Naive thymus-derived CD8-positive, alpha-beta T cell (primary cell): ENCODE measurements around the gene BCL2L15. TPM values are rescaled to one million over a fixed set of nuclear protein-coding genes. Genes with fewer than 3 reads are reported as not detected.

Source experiments
- ATAC-seq, 2 donors: fragments of 150-1000 bp; cut with Tn5 transposase in 1 of 2; sonication (Bioruptor Pico), chemical (Tn5 transposase) in 1 of 2; 1 replicate in 1 of 2; 2 replicates in 1 of 2; pipeline ENCODE4 v1.10.0; 2021; ENCODE audit warnings: mild to moderate bottlenecking in 2 of 2, moderate library complexity in 2 of 2
- POLR2A ChIA-PET: fragments of 350-600 bp; sonication (Branson Sonifier 250); formaldehyde crosslinking; loops from one replicate; lab custom pipeline; 2021; ENCODE audit warnings: antibody characterized with exemption; lab: Charles Lee
- DNase-seq, 10 donors: peaks; one replicate each; pipeline versions ENCODE4 v3.0.0 to v3.0.0-alpha.2; 2020 to 2022
- H3K27ac Mint-ChIP-seq, 10 donors: one replicate each; pipeline ENCODE4 v1.8.0; 2020 to 2022; ENCODE audit warnings: mild to moderate bottlenecking in 10 of 10, mixed read lengths in 10 of 10, moderate library complexity in 4 of 10, inconsistent platforms in 1 of 10
- H3K27me3 Mint-ChIP-seq, 5 donors: one replicate each; pipeline ENCODE4 v1.8.0; 2021 to 2022; ENCODE audit warnings: mixed read lengths in 5 of 5
- H3K36me3 Mint-ChIP-seq, 3 donors: one replicate each; pipeline ENCODE4 v1.8.0; 2020 to 2022; ENCODE audit warnings: mixed read lengths in 3 of 3, mild to moderate bottlenecking in 2 of 3, inconsistent platforms in 1 of 3
- H3K4me1 Mint-ChIP-seq, 4 donors: one replicate each; pipeline ENCODE4 v1.8.0; 2021 to 2022; ENCODE audit warnings: mixed read lengths in 4 of 4
- H3K4me3 Mint-ChIP-seq, 10 donors: one replicate each; pipeline ENCODE4 v1.8.0; 2020 to 2022; ENCODE audit warnings: mild to moderate bottlenecking in 10 of 10, mixed read lengths in 10 of 10, moderate library complexity in 6 of 10, inconsistent platforms in 1 of 10
- H3K9me3 Mint-ChIP-seq, 9 donors: one replicate each; pipeline ENCODE4 v1.8.0; 2020 to 2022; ENCODE audit warnings: mixed read lengths in 9 of 9, mild to moderate bottlenecking in 3 of 9, inconsistent platforms in 1 of 9, moderate library complexity in 1 of 9
- polyA plus RNA-seq, 3 donors: library from polyadenylated mRNA; unstranded; fragments of 300-500 nt; fragmentation: Illumina TruSeq; gene quantifications; one replicate each; pipeline ENCODE4 v1.2.3, GENCODE V29; 2021
- total RNA-seq, 8 experiments: library from RNA in 2 of 8; stranded (reverse) in 2 of 8; gene quantifications; one replicate each; pipeline ENCODE4 v1.2.3 and lab custom pipeline; 2021 to 2026

The BCL2L15 gene
- total RNA-seq: 1 to 10 TPM; 1.3 to 3.3 TPM
- under 1 TPM in 1 of 3 donors, not detected in 2; 0.03 TPM for polyA plus RNA-seq
- total RNA-seq (lab: John Stamatoyannopoulos, UW): 1.3 to 4.2 (median 1.5) reads per million in 6 experiments

GRCh38 chr1:113887402-113888175 lies at the start of gene BCL2L15:
Gene BCL2L15, minus strand, starts transcription at chr1:113887581. Its CDS starts 206 bp downstream, at chr1:113887375.
- Mint-ChIP-seq H3K4me1 (peaks cover 8 to 18% (median 13%) of the 10 kb centered on the region in 4 donors), H3K27me3 (no peaks in the 10 kb centered on the region), H3K27ac (peak within 1 kb of the TSS in 1 of 10 donors; percentile 60), H3K36me3 (peaks cover 0 to 4% (median 2%) of the 10 kb centered on the region in 3 donors), H3K9me3 (no peaks in the 10 kb centered on the region), H3K4me3 (peak within 1 kb of the TSS in 1 of 10 donors; percentile 18)
- ATAC-seq: no peak
- POLR2A ChIA-PET: interaction anchor here (0.7 to 0.9 kb wide), 2 partner anchors 37 to 43 kb away, joined by 3 read pairs; no protein-coding TSS in a partner anchor
- no peak for DNase-seq

- DNase-seq: no peak
- POLR2A ChIA-PET: interaction anchor here (10.2 kb wide), 1 partner anchor 9 kb away, joined by 179 read pairs; no protein-coding TSS in a partner anchor
- peak overlapping the region; percentile 60 to 88 (median 80) for H3K4me3 Mint-ChIP-seq
- H3K36me3 Mint-ChIP-seq: peaks cover 0 to 27% (median 13%) of the 10 kb centered on the region in 3 donors
- H3K27ac Mint-ChIP-seq: peak overlapping the region; percentile 91 to 98 (median 95)
- no peaks in the 10 kb centered on the region for H3K9me3 Mint-ChIP-seq
- peak in 1 of 2 donors; percentile 30 for ATAC-seq
- H3K4me1 Mint-ChIP-seq: peaks cover 50 to 97% (median 82%) of the 10 kb centered on the region in 4 donors
- H3K27me3 Mint-ChIP-seq: no peaks in the 10 kb centered on the region
These were observed 49.8 kb upstream of the BCL2L15 start for GRCh38 chr1:113937146-113937545.

- POLR2A ChIA-PET: interaction anchor here (0.9 to 10.2 kb wide), 2 partner anchors 11 to 176 kb away, joined by 13 to 179 read pairs; no protein-coding TSS in a partner anchor
- Mint-ChIP-seq H3K27ac (peak overlapping the region in 7 of 10 donors; percentile 36 to 99 (median 73)), H3K27me3 (no peaks in the 10 kb centered on the region), H3K9me3 (no peaks in the 10 kb centered on the region), H3K36me3 (peaks cover 0 to 18% (median 11%) of the 10 kb centered on the region in 3 donors), H3K4me3 (peak overlapping the region in 8 of 10 donors; percentile 20 to 56 (median 39)), H3K4me1 (peaks cover 52 to 100% (median 85%) of the 10 kb centered on the region in 4 donors)
- ATAC-seq (no peak), DNase-seq (no peak)
These were observed 48.6 kb upstream of the BCL2L15 start for GRCh38 chr1:113935970-113936369.

- H3K4me3 Mint-ChIP-seq: peak overlapping the region in 7 of 10 donors; percentile 5 to 96 (median 34)
- H3K9me3 Mint-ChIP-seq: no peaks in the 10 kb centered on the region
- no peaks in the 10 kb centered on the region for H3K27me3 Mint-ChIP-seq
These were observed 47.8 kb upstream of the BCL2L15 start for GRCh38 chr1:113935176-113935575.

GRCh38 chr1:113934511-113935055 lies 47.2 kb upstream of the BCL2L15 start:
- Mint-ChIP-seq H3K4me1 (peaks cover 50 to 95% (median 80%) of the 10 kb centered on the region in 4 donors), H3K36me3 (peaks cover 4 to 10% (median 9%) of the 10 kb centered on the region in 3 donors), H3K9me3 (no peaks in the 10 kb centered on the region), H3K27ac (peak overlapping the region; percentile 97 to 100 (median 99)), H3K4me3 (peak overlapping the region; percentile 17 to 98 (median 96)), H3K27me3 (no peaks in the 10 kb centered on the region)
- ATAC-seq (no peak), DNase-seq (no peak)
- POLR2A ChIA-PET: interaction anchor here (0.6 to 10.2 kb wide), 4 partner anchors 12 to 545 kb away, joined by 3 to 179 read pairs (median 9); partner anchors contain the start of genes AP4B1 and DCLRE1B

More at GRCh38 chr1:113935176-113935575, 47.8 kb upstream of the BCL2L15 start:
- Mint-ChIP-seq H3K27ac (peak overlapping the region in 9 of 10 donors; percentile 47 to 99 (median 74)), H3K36me3 (peaks cover 2 to 10% (median 9%) of the 10 kb centered on the region in 3 donors), H3K4me1 (peaks cover 51 to 100% (median 85%) of the 10 kb centered on the region in 4 donors)
- no peak for ATAC-seq
- no peak for DNase-seq
- POLR2A ChIA-PET: interaction anchor here (0.6 to 10.2 kb wide), 4 partner anchors 11 to 545 kb away, joined by 3 to 179 read pairs (median 12); partner anchors contain the start of genes AP4B1 and DCLRE1B

GRCh38 chr1:113934006-113934405 lies 46.6 kb upstream of the BCL2L15 start:
- H3K27ac Mint-ChIP-seq: peak overlapping the region; percentile 97 to 100 (median 99)
- peak overlapping the region; percentile 82 to 98 (median 96) for H3K4me3 Mint-ChIP-seq
- H3K9me3 Mint-ChIP-seq: no peaks in the 10 kb centered on the region
- POLR2A ChIA-PET: interaction anchor here (0.6 to 10.2 kb wide), 3 partner anchors 13 to 41 kb away, joined by 3 to 179 read pairs (median 12); partner anchors contain the start of genes AP4B1 and DCLRE1B
- H3K27me3 Mint-ChIP-seq: peaks cover 0 to 4% (median 0%) of the 10 kb centered on the region in 5 donors
- H3K36me3 Mint-ChIP-seq: peaks cover 4 to 9% (median 8%) of the 10 kb centered on the region in 3 donors
- H3K4me1 Mint-ChIP-seq: peaks cover 45 to 90% (median 75%) of the 10 kb centered on the region in 4 donors
- no peak for ATAC-seq
- DNase-seq: no peak

GRCh38 chr1:113931451-113931851 lies 44.1 kb upstream of the BCL2L15 start:
- peak overlapping the region; percentile 97 to 100 (median 99) for H3K27ac Mint-ChIP-seq
- DNase-seq (peak in 4 of 10 donors; percentile 43 to 83 (median 74)), ATAC-seq (peak; percentile 4 to 22)
- no peaks in the 10 kb centered on the region for H3K9me3 Mint-ChIP-seq
- H3K4me1 Mint-ChIP-seq: peaks cover 45 to 79% (median 66%) of the 10 kb centered on the region in 4 donors
- peaks cover 0 to 8% (median 4%) of the 10 kb centered on the region in 3 donors for H3K36me3 Mint-ChIP-seq
- H3K27me3 Mint-ChIP-seq: peaks cover 0 to 4% (median 0%) of the 10 kb centered on the region in 5 donors
- peak overlapping the region; percentile 82 to 98 (median 96) for H3K4me3 Mint-ChIP-seq
- POLR2A ChIA-PET: interaction anchor here (0.7 to 10.2 kb wide), 11 partner anchors 8 to 411 kb away, joined by 3 to 179 read pairs (median 6); partner anchors contain the start of genes AP4B1, DCLRE1B and RSBN1

- H3K9me3 Mint-ChIP-seq: no peaks in the 10 kb centered on the region
- H3K4me1 Mint-ChIP-seq: peaks cover 45 to 71% (median 62%) of the 10 kb centered on the region in 4 donors
- peak overlapping the region; percentile 97 to 100 (median 99) for H3K27ac Mint-ChIP-seq
These were observed 43.2 kb upstream of the BCL2L15 start for GRCh38 chr1:113930499-113931161.

GRCh38 chr1:113929750-113930498 lies 42.5 kb upstream of the BCL2L15 start:
- peaks cover 0 to 4% (median 2%) of the 10 kb centered on the region in 3 donors for H3K36me3 Mint-ChIP-seq
- ATAC-seq (peak; percentile 41 to 43), DNase-seq (peak in 9 of 10 donors; percentile 39 to 92 (median 85))
- H3K27me3 Mint-ChIP-seq: peaks cover 0 to 4% (median 0%) of the 10 kb centered on the region in 5 donors
- POLR2A ChIA-PET: interaction anchor here (0.5 to 10.2 kb wide), 19 partner anchors 10 to 845 kb away, joined by 3 to 179 read pairs (median 5); partner anchors contain the start of genes AP4B1, BCL2L15, DCLRE1B and RSBN1
- H3K4me3 Mint-ChIP-seq: peak overlapping the region; percentile 82 to 100 (median 96)
- H3K27ac Mint-ChIP-seq: peak overlapping the region; percentile 98 to 100 (median 99)
- peaks cover 43 to 64% (median 58%) of the 10 kb centered on the region in 4 donors for H3K4me1 Mint-ChIP-seq
- no peaks in the 10 kb centered on the region for H3K9me3 Mint-ChIP-seq

More at GRCh38 chr1:113930499-113931161, 43.2 kb upstream of the BCL2L15 start:
- peak; percentile 47 to 91 (median 84) for DNase-seq
- POLR2A ChIA-PET: interaction anchor here (1.0 to 10.2 kb wide), 14 partner anchors 9 to 119 kb away, joined by 3 to 179 read pairs (median 10); partner anchors contain the start of genes AP4B1, BCL2L15, DCLRE1B and RSBN1
- peak; percentile 43 to 46 for ATAC-seq
- Mint-ChIP-seq H3K4me3 (peak overlapping the region; percentile 82 to 98 (median 96)), H3K36me3 (peaks cover 0 to 8% (median 4%) of the 10 kb centered on the region in 3 donors), H3K27me3 (peaks cover 0 to 4% (median 0%) of the 10 kb centered on the region in 5 donors)

- peaks cover 0 to 4% (median 0%) of the 10 kb centered on the region in 5 donors for H3K27me3 Mint-ChIP-seq
These were observed 41.8 kb upstream of the BCL2L15 start, which contains the start of gene HIPK1 for GRCh38 chr1:113928941-113929749. Gene HIPK1, plus strand, starts transcription at chr1:113929324.

More at GRCh38 chr1:113928941-113929749, 41.8 kb upstream of the BCL2L15 start, which contains the start of gene HIPK1:
- Mint-ChIP-seq H3K4me1 (peaks cover 39 to 57% (median 53%) of the 10 kb centered on the region in 4 donors), H3K4me3 (peak within 1 kb of the TSS; percentile 82 to 100 (median 98)), H3K27ac (peak within 1 kb of the TSS; percentile 98 to 100 (median 100)), H3K36me3 (peaks cover 0 to 4% (median 2%) of the 10 kb centered on the region in 3 donors), H3K9me3 (no peaks in the 10 kb centered on the region)
- ATAC-seq (peak; percentile 45 to 67), DNase-seq (peak; percentile 84 to 96 (median 92))
- POLR2A ChIA-PET: interaction anchor here (0.5 to 10.2 kb wide), 19 partner anchors 11 to 844 kb away, joined by 3 to 179 read pairs (median 5); partner anchors contain the start of genes AP4B1, DCLRE1B and RSBN1
